T-helper 2 cell treated with Interferon-gamma antibody and Interleukin-4, amounts not matched to agents 5 μg/mL and 100 μg/mL, for 36 hours (primary cell): ENCODE measurements around the gene BTBD1.

Experiments used
- DNase-seq: peaks from one replicate; pipeline ENCODE4 v3.0.0; 2021; ENCODE audit warnings: low spot score
- H3K27ac Mint-ChIP-seq: one replicate; pipeline ENCODE4 v1.8.0; 2021; ENCODE audit warnings: mild to moderate bottlenecking, mixed read lengths
- H3K27me3 Mint-ChIP-seq: one replicate; pipeline ENCODE4 v1.8.0; 2021; ENCODE audit warnings: low read depth, mixed read lengths
- H3K36me3 Mint-ChIP-seq: one replicate; pipeline ENCODE4 v1.8.0; 2021; ENCODE audit warnings: low read depth, mixed read lengths
- H3K4me1 Mint-ChIP-seq: one replicate; pipeline ENCODE4 v1.8.0; 2021; ENCODE audit warnings: low read depth, mixed read lengths
- H3K4me3 Mint-ChIP-seq: one replicate; pipeline ENCODE4 v1.8.0; 2022; ENCODE audit warnings: mild to moderate bottlenecking, moderate library complexity, mixed read lengths
- H3K9me3 Mint-ChIP-seq: one replicate; pipeline ENCODE4 v1.8.0; 2021; ENCODE audit warnings: mixed read lengths

BTBD1 gene

GRCh38 chr15:83066734-83067637 is at the start of gene BTBD1:
TSS of gene BTBD1 (minus strand) at chr15:83067252. CDS start at chr15:83067151, 101 bp downstream.
- DNase-seq, result peak; percentile 92
- H3K27ac Mint-ChIP-seq, result peak within 1 kb of the TSS; percentile 58
- H3K4me1 Mint-ChIP-seq, result peaks cover 18% of the 10 kb centered on the region
- peaks cover 12% of the 10 kb centered on the region for H3K9me3 Mint-ChIP-seq
- peak within 1 kb of the TSS; percentile 57 for H3K4me3 Mint-ChIP-seq
- H3K36me3 Mint-ChIP-seq, result peaks cover 23% of the 10 kb centered on the region
- H3K27me3 Mint-ChIP-seq, result no peaks in the 10 kb centered on the region

- no peak overlapping the region for H3K27ac Mint-ChIP-seq
- no peaks in the 10 kb centered on the region for H3K9me3 Mint-ChIP-seq
- H3K4me1 Mint-ChIP-seq, result peaks cover 3% of the 10 kb centered on the region
- H3K4me3 Mint-ChIP-seq, result no peak overlapping the region
- H3K36me3 Mint-ChIP-seq, result peaks cover 17% of the 10 kb centered on the region
- DNase-seq, result no peak
- no peaks in the 10 kb centered on the region for H3K27me3 Mint-ChIP-seq
Observed at GRCh38 chr15:83115831-83116565, 48.9 kb upstream of the BTBD1 start.

- H3K4me3 Mint-ChIP-seq, result no peak overlapping the region
- no peak overlapping the region for H3K27ac Mint-ChIP-seq
- H3K36me3 Mint-ChIP-seq, result peaks cover 17% of the 10 kb centered on the region
- H3K4me1 Mint-ChIP-seq, result peaks cover 3% of the 10 kb centered on the region
- DNase-seq, result no peak
- H3K9me3 Mint-ChIP-seq, result no peaks in the 10 kb centered on the region
- no peaks in the 10 kb centered on the region for H3K27me3 Mint-ChIP-seq
Observed at GRCh38 chr15:83115410-83115809, 48.4 kb upstream of the BTBD1 start.

- DNase-seq, result no peak
- Mint-ChIP-seq H3K27ac (no peak overlapping the region), H3K4me3 (no peak overlapping the region), H3K27me3 (peaks cover 2% of the 10 kb centered on the region), H3K36me3 (peaks cover 17% of the 10 kb centered on the region), H3K9me3 (no peaks in the 10 kb centered on the region), H3K4me1 (peaks cover 6% of the 10 kb centered on the region)
Observed at GRCh38 chr15:83114856-83115255, 47.8 kb upstream of the BTBD1 start.

GRCh38 chr15:83113881-83114674 is 47.0 kb upstream of the BTBD1 start:
- Mint-ChIP-seq H3K4me3 (no peak overlapping the region), H3K9me3 (no peaks in the 10 kb centered on the region), H3K4me1 (peaks cover 12% of the 10 kb centered on the region), H3K27me3 (peaks cover 3% of the 10 kb centered on the region), H3K27ac (no peak overlapping the region), H3K36me3 (peaks cover 17% of the 10 kb centered on the region)
- no peak for DNase-seq

- no peaks in the 10 kb centered on the region for H3K9me3 Mint-ChIP-seq
Observed at GRCh38 chr15:83112956-83113299, 45.9 kb upstream of the BTBD1 start.

GRCh38 chr15:83112233-83112955 is 45.3 kb upstream of the BTBD1 start:
- Mint-ChIP-seq H3K27ac (no peak overlapping the region), H3K4me1 (peaks cover 23% of the 10 kb centered on the region), H3K4me3 (no peak overlapping the region), H3K9me3 (no peaks in the 10 kb centered on the region), H3K27me3 (peaks cover 6% of the 10 kb centered on the region), H3K36me3 (peaks cover 17% of the 10 kb centered on the region)
- DNase-seq, result no peak

More at GRCh38 chr15:83112956-83113299, 45.9 kb upstream of the BTBD1 start:
- Mint-ChIP-seq H3K27ac (no peak overlapping the region), H3K4me3 (no peak overlapping the region), H3K27me3 (peaks cover 6% of the 10 kb centered on the region), H3K36me3 (peaks cover 17% of the 10 kb centered on the region), H3K4me1 (peaks cover 23% of the 10 kb centered on the region)
- DNase-seq, result no peak

- no peak overlapping the region for H3K27ac Mint-ChIP-seq
- no peak overlapping the region for H3K4me3 Mint-ChIP-seq
- DNase-seq, result no peak
- no peaks in the 10 kb centered on the region for H3K9me3 Mint-ChIP-seq
- peaks cover 17% of the 10 kb centered on the region for H3K36me3 Mint-ChIP-seq
- H3K27me3 Mint-ChIP-seq, result peaks cover 11% of the 10 kb centered on the region
- H3K4me1 Mint-ChIP-seq, result peaks cover 28% of the 10 kb centered on the region
Observed at GRCh38 chr15:83111149-83111548, 44.1 kb upstream of the BTBD1 start.

GRCh38 chr15:83110381-83110780 is 43.3 kb upstream of the BTBD1 start:
- Mint-ChIP-seq H3K9me3 (no peaks in the 10 kb centered on the region), H3K27me3 (peaks cover 15% of the 10 kb centered on the region), H3K4me3 (no peak overlapping the region), H3K4me1 (peaks cover 28% of the 10 kb centered on the region), H3K27ac (no peak overlapping the region), H3K36me3 (peaks cover 11% of the 10 kb centered on the region)
- DNase-seq, result no peak

- Mint-ChIP-seq H3K9me3 (no peaks in the 10 kb centered on the region), H3K4me1 (peaks cover 28% of the 10 kb centered on the region), H3K4me3 (no peak overlapping the region), H3K36me3 (peaks cover 10% of the 10 kb centered on the region), H3K27ac (peak overlapping the region; percentile 27), H3K27me3 (peaks cover 15% of the 10 kb centered on the region)
- DNase-seq, result no peak
Observed at GRCh38 chr15:83109532-83109931, 42.5 kb upstream of the BTBD1 start.

- DNase-seq, result peak; percentile 15
- Mint-ChIP-seq H3K27me3 (peaks cover 20% of the 10 kb centered on the region), H3K9me3 (no peaks in the 10 kb centered on the region), H3K4me3 (peak overlapping the region; percentile 93), H3K4me1 (peaks cover 28% of the 10 kb centered on the region), H3K27ac (peak overlapping the region; percentile 85), H3K36me3 (peaks cover 5% of the 10 kb centered on the region)
Observed at GRCh38 chr15:83108266-83109219, 41.5 kb upstream of the BTBD1 start.

GRCh38 chr15:83107841-83108181 is 40.8 kb upstream of the BTBD1 start:
- Mint-ChIP-seq H3K36me3 (peaks cover 5% of the 10 kb centered on the region), H3K4me3 (peak overlapping the region; percentile 93), H3K4me1 (peaks cover 28% of the 10 kb centered on the region), H3K27ac (peak overlapping the region; percentile 85), H3K9me3 (no peaks in the 10 kb centered on the region), H3K27me3 (peaks cover 20% of the 10 kb centered on the region)
- DNase-seq, result no peak
